T-helper 1 cell (primary cell): ENCODE data around the gene ZNF516.

Experiments
- DNase-seq, 5 donors: peaks; one replicate each; pipeline ENCODE4 v3.0.0-alpha.2; 2012 to 2020

ZNF516 gene

DNA sequence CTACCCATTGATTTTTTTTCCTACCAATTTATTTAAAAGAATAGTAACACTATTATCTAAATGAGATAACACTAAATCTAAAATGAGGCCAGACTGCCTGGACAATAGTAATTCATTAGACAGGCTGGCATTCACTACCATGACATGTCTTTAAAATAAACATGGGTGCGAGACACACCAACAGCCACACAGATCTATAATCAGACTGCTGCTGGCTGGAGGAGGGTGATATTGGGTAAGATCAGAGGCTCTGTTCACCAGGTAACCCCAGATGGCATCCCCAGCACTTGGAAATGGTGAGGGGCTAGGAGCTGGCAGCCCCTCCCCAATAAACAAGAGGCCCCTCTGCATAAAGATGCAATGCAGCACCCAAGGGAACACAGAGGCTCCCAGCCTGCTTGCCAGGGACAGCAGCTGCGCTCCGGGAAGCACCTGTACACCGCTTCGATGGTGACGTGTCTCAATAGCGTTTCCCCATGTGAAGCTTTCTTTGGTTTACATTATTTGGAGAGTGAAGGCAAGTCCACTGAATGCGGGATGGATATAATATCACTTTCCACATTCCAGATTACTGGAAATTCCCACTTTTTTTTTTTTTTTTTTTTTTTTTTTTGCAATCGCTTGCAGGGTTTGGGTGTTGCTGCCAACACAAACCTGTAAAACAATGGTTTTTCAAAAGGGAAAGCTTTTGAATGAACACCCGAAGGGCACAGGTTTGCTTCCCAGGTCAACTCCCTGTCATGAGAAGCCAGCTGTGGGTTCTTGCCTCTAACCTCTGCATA, 159.0 kb downstream of the ZNF516 start:
- no peak for DNase-seq

DNA sequence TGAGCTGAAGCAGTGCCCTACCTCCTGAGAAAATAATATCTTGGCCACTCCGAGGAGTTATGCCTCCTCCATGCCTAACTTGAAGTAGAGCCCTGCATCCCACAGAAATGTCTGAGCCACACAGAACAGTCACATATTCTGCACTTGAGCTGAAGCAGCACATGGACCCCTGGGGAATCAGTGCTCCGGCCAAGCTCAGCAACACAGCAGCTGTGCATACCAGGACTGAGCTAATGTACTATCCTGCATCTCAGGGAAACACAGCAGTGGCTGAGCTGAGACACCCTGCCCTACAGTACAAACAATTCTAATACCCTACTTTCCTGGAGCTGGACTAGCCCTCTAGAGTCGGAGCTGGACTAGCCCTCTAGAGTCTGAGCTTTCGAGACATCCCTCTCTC, 166.9 kb downstream of the ZNF516 start:
- no peak for DNase-seq

DNA sequence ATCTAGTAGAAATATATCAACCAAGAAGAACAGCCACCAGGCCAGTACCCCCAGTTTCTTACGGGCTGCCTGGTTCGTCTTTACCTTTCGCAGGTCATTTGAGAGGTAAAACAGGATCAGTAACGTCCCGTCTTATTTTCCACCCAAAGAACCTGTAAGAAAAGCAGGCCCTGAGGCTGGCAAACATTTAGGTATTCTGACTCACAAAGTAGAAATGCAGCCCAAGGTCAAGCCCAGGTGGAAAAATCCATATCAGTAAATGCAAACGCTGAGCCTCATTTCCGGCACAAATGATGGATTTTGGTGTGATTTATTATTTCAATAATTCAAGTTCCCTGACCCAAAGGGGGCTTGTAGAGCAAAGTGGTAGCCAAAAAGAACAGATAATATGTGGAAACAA, 171.2 kb downstream of the ZNF516 start:
- DNase-seq: no peak

DNA sequence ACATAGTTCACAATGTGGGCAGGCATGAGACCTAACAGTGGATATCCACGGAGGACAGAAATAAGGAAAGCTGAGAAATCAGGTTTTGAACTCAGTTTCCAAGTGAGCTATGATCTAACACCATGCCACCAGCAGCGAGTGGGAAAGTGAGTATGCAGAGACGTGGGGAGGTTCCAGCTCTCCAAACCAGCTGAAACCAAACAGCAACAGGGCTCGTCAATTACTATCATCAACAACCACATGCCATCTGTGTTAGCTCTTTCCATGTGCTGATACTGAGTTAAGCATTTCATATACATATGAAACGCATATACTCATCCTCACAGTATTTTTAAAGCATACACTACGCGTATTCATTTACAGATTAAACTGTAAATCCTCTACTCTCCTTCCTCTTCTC, 172.4 kb downstream of the ZNF516 start:
- DNase-seq: no peak

DNA sequence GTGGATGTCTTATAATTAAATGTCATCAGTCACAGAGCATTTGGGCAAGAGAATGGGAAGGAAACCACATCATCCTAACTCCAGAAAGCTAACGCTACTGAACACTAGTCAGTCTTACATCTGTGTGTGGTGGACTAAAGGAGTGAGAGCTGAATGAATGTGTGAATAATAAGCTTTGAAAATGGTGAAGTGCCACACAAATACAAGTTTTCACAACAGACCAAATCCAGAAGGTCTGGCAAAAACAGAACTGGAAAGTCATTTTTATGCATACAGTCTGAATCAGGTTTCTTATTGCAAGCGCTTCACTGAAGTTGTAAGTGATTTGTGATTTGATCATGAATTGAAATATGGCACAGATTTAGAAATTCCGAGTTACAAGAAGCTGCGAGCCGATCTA, 175.7 kb downstream of the ZNF516 start:
- no peak for DNase-seq

DNA sequence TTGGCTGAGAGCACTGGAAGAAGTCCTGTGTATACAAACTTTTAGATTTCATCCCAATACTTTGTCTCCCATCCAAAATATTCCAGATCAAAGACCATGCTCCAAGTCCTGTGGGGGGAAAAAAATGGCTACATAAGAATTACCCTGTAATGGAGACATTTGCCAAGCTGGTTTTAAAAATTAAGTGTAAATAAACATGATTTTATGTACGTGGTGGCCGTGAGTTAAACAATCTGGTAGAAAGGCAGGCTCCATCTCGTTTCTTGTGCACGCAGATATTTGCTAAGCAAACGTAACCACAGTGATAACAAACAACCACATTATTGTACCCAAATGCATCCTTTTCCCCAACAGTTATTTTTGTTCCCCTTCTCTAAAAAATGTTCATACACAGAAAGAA, 176.4 kb downstream of the ZNF516 start:
- no peak for DNase-seq

DNA sequence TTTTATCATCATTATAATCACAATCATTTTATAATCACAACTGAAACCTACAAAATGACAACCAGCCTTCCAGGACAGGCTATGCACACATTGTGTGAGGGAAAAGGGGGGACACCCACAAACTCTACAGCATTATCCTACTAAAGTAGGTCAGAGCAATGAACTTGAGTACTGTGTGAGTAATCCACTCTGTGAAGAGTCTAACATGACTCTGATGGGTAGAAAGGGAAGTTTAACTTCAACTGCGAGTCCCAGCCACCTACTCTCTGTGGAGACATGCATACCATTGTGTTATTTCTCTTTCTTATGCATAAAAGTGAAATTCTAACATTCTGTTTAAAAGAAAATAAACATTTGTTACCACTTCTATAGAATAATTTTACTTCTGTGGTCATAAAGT, 177.9 kb downstream of the ZNF516 start:
- no peak for DNase-seq

DNA sequence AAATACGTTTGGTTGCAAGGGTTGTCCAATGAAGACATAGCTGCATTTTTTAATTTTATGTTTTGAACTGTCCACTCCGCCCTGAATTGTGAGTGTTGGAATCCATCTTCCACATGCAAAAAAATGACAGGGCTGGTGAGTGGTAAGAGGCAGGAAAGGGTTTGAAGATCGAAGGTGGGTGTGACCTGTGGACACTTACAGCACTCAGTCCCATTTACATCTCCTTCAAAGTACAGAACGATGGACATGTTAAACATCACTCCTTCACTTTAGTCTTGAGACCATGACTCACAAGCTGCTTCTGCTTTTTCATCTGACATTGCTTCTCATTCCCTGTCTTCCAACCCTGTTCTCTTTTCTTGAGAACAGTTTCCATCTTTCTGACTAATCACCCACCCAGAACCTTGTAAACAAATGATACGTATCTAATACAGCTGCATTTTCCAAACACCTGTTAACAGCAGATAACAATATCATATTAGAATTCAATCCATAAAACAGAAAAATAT, 179.3 kb downstream of the ZNF516 start:
- DNase-seq: no peak

DNA sequence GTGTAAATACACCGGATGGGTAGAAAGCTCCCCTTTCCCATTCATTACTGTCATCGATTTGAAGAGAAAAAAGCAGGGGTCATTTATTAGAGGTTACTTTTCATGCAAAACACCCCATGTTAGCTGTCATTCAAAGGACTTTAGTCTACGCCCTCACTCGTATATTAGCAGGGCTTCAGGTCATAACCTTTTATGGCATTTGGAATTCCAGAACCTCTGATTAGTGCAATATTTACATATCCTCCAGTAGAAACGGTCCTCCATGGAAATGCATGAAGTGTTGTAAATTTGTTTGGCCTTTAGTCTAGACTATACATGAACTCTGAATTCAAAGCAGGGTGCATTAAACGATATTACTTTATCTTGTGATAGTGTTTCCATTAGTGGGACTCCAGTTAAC, 180.5 kb downstream of the ZNF516 start:
- no peak for DNase-seq

DNA sequence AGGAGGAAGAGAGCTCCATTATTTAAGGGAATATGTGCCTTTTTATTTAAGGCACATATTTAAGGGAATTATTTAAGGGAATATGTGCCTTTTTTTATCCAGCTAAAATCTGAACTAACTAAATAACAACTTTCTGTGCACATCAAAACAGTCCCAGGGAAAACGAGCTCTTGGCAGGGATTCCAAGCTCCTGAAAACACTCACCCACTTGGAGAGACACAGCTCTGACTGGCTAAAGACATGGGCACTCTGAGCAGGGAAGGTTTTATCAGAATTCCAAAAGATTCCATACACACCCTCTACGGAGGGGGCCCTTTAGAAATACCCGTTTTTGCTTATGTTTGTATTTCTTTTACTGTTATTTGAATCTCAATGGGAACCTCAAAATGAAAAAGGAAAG, 181.0 kb downstream of the ZNF516 start:
- no peak for DNase-seq
